ENCODE measurements around the gene IL22. TPM values are rescaled to one million over a fixed set of nuclear protein-coding genes. Genes with fewer than 3 reads are reported as not detected.
"Not testable (repeated sequence)": the region's sequence is repeated elsewhere in the genome, so short reads cannot be mapped to it uniquely, and the experiment has no call there.

IL22 gene
- total and polyA plus RNA-seq, 12 donors, result not detected

GRCh38 chr12:68222326-68222725 is 31.1 kb downstream of the IL22 start:
- peaks cover 0 to 8% (median 0%) of the 10 kb centered on the region in 3 donors for H3K9me3 ChIP-seq (replicated peaks in 1 of 3)
- intact Hi-C loops (cut with DNase I), result loop anchor here in 1 of 2 donors (5.0 kb wide), 1 partner anchor 95 kb away; no protein-coding TSS in a partner anchor
- H3K4me3 ChIP-seq, result no peak overlapping the region
- WGBS, 4 donors, result 42 to 51% (median 50%) methylated on average over 6 of the region's 6 CpGs
- no peaks in the 10 kb centered on the region for H3K36me3 ChIP-seq (replicated peaks in 1 of 2)
- peaks cover 20% of the 10 kb centered on the region for H3K27me3 ChIP-seq
- H3K27ac ChIP-seq, result no peak overlapping the region
- TF ChIP-seq CTCF (IDR thresholded peaks at IDR 0.05), result no peak
- TF ChIP-seq POLR2A (IDR thresholded peaks at IDR 0.05), result no peak
- H3K4me1 ChIP-seq (replicated peaks in 1 of 2), result no peaks in the 10 kb centered on the region
- no peak for DNase-seq

- DNase-seq, result no peak
- TF ChIP-seq POLR2A (IDR thresholded peaks at IDR 0.05) (no peak), CTCF (IDR thresholded peaks at IDR 0.05) (no peak)
- H3K9me3 ChIP-seq (replicated peaks in 1 of 3), result peaks cover 0 to 8% (median 0%) of the 10 kb centered on the region in 3 donors
- no peak overlapping the region for H3K4me3 ChIP-seq
- peaks cover 25% of the 10 kb centered on the region for H3K27me3 ChIP-seq
- intact Hi-C loops (cut with DNase I), result loop anchor here in 1 of 2 donors (5.0 kb wide), 1 partner anchor 96 kb away; no protein-coding TSS in a partner anchor
- 73 to 89% (median 84%) methylated on average over 1 of the region's 1 CpG for WGBS, 4 donors
- no peak overlapping the region for H3K27ac ChIP-seq
- H3K36me3 ChIP-seq (replicated peaks in 1 of 2), result no peaks in the 10 kb centered on the region
- H3K4me1 ChIP-seq (replicated peaks in 1 of 2), result no peaks in the 10 kb centered on the region
Observed at GRCh38 chr12:68221497-68221896, 31.9 kb downstream of the IL22 start.

- H3K4me1 ChIP-seq (replicated peaks in 1 of 2), result no peaks in the 10 kb centered on the region
- no peak for DNase-seq
- TF ChIP-seq CTCF (IDR thresholded peaks at IDR 0.05) (no peak), POLR2A (IDR thresholded peaks at IDR 0.05) (no peak)
- intact Hi-C loops (cut with DNase I), result no loop called here
- H3K9me3 ChIP-seq (replicated peaks in 1 of 3), result peaks cover 0 to 10% (median 0%) of the 10 kb centered on the region in 3 donors
- no peaks in the 10 kb centered on the region for H3K36me3 ChIP-seq (replicated peaks in 1 of 2)
- no peak overlapping the region for H3K4me3 ChIP-seq
- WGBS, 4 donors, result 74 to 85% (median 82%) methylated on average over 2 of the region's 2 CpGs
- H3K27ac ChIP-seq, result no peak overlapping the region
- H3K27me3 ChIP-seq, result peaks cover 28% of the 10 kb centered on the region
Observed at GRCh38 chr12:68210875-68211274, 42.5 kb downstream of the IL22 start.

GRCh38 chr12:68209048-68209728 is 44.2 kb downstream of the IL22 start:
- WGBS, 4 donors, result 53 to 63% (median 62%) methylated on average over 12 of the region's 12 CpGs
- H3K27ac ChIP-seq; DNase-seq; H3K4me1 ChIP-seq (replicated peaks in 1 of 2); H3K36me3 ChIP-seq (replicated peaks in 1 of 2); H3K9me3 ChIP-seq (replicated peaks in 1 of 3); H3K4me3 ChIP-seq; intact Hi-C loops (cut with DNase I): not testable (repeated sequence)
- peaks cover 27% of the 10 kb centered on the region for H3K27me3 ChIP-seq

GRCh38 chr12:68207276-68207675 is 46.1 kb downstream of the IL22 start:
- no peak for DNase-seq
- Histone ChIP-seq H3K9me3 (replicated peaks in 1 of 3) (no peaks in the 10 kb centered on the region), H3K4me3 (no peak overlapping the region), H3K27ac (no peak overlapping the region), H3K4me1 (replicated peaks in 1 of 2) (no peaks in the 10 kb centered on the region), H3K36me3 (replicated peaks in 1 of 2) (no peaks in the 10 kb centered on the region), H3K27me3 (peaks cover 18% of the 10 kb centered on the region)
- TF ChIP-seq POLR2A (IDR thresholded peaks at IDR 0.05) (no peak), CTCF (IDR thresholded peaks at IDR 0.05) (no peak)
- intact Hi-C loops (cut with DNase I), result no loop called here
